DND-41 (cell line): ENCODE results near the gene ZBTB48.
A peak's percentile ranks its signal among the peaks of the same experiment; 100 is the strongest.

Experiments
- ATAC-seq: fragments of 200-7000 bp; cut with Tn5 transposase; 3 replicates; pipeline ENCODE4 v1.9.1; 2021; ENCODE audit warnings: low read depth; ENCODE audit not compliant: insufficient read depth
- DNase-seq: peaks from one replicate; pipeline ENCODE4 v3.0.0-alpha.2; 2020
- H2AFZ ChIP-seq: 2 replicates; pipeline ENCODE4 v1.6.0; 2012; ENCODE audit warnings: low read depth, low read length
- H3K27ac ChIP-seq: 2 replicates; pipeline ENCODE4 v1.5.1; 2012; ENCODE audit warnings: low read length, inconsistent platforms
- H3K27me3 ChIP-seq: fragments of 200-600 bp; sonication (generic); 2 replicates; pipeline ENCODE4 v1.6.0; 2012; ENCODE audit warnings: low read length, mild to moderate bottlenecking, inconsistent platforms; ENCODE audit not compliant: insufficient read depth, poor library complexity
- H3K36me3 ChIP-seq: 2 replicates; pipeline ENCODE4 v1.5.1; 2012; ENCODE audit warnings: low read length, inconsistent platforms; ENCODE audit not compliant: insufficient read depth
- H3K4me1 ChIP-seq: 2 replicates; pipeline ENCODE4 v1.5.1; 2012; ENCODE audit warnings: mild to moderate bottlenecking, low read length; ENCODE audit not compliant: insufficient read depth
- H3K4me2 ChIP-seq: 2 replicates; pipeline ENCODE4 v1.6.0; 2012; ENCODE audit warnings: mild to moderate bottlenecking, moderate library complexity, low read length, inconsistent platforms; ENCODE audit not compliant: insufficient read depth
- H3K4me3 ChIP-seq, 2 experiments: fragments of 200-600 bp in 1 of 2; shearing (Covaris generic) in 1 of 2; 2 replicates each; pipeline ENCODE4 v1.5.1; 2012 to 2016; ENCODE audit warnings: inconsistent platforms in 2 of 2, low read length in 2 of 2, mild to moderate bottlenecking in 2 of 2, low read depth in 1 of 2, moderate library complexity in 1 of 2
- H3K79me2 ChIP-seq: 2 replicates; pipeline ENCODE4 v1.6.0; 2012; ENCODE audit warnings: low read length, inconsistent platforms; ENCODE audit not compliant: insufficient read depth
- H3K9ac ChIP-seq: 2 replicates; pipeline ENCODE4 v1.6.0; 2012; ENCODE audit warnings: low read depth, mild to moderate bottlenecking, inconsistent platforms, low read length, moderate library complexity
- H3K9me3 ChIP-seq: 2 replicates; pipeline ENCODE4 v1.5.1; 2012; ENCODE audit warnings: low read length, moderate library complexity, mild to moderate bottlenecking, inconsistent platforms; ENCODE audit not compliant: insufficient read depth, severe bottlenecking
- H4K20me1 ChIP-seq: 2 replicates; pipeline ENCODE4 v1.6.0; 2012; ENCODE audit warnings: low read length; ENCODE audit not compliant: insufficient read depth
- EZH2 ChIP-seq: IDR thresholded peaks from 3 replicates; pipeline ENCODE4 v1.6.1; 2012; ENCODE audit warnings: borderline replicate concordance, low read depth, mild to moderate bottlenecking, moderate library complexity, low read length, inconsistent platforms; ENCODE audit not compliant: severe bottlenecking
- TF ChIP-seq, protein P1 (sequence below): IDR thresholded peaks from 2 replicates; pipeline ENCODE4 v1.5.1; 2012; ENCODE audit warnings: borderline replicate concordance, low read length, moderate library complexity, mild to moderate bottlenecking; ENCODE audit not compliant: poor library complexity, severe bottlenecking; ENCODE audit errors: extremely low read depth

The ZBTB48 gene

DNA sequence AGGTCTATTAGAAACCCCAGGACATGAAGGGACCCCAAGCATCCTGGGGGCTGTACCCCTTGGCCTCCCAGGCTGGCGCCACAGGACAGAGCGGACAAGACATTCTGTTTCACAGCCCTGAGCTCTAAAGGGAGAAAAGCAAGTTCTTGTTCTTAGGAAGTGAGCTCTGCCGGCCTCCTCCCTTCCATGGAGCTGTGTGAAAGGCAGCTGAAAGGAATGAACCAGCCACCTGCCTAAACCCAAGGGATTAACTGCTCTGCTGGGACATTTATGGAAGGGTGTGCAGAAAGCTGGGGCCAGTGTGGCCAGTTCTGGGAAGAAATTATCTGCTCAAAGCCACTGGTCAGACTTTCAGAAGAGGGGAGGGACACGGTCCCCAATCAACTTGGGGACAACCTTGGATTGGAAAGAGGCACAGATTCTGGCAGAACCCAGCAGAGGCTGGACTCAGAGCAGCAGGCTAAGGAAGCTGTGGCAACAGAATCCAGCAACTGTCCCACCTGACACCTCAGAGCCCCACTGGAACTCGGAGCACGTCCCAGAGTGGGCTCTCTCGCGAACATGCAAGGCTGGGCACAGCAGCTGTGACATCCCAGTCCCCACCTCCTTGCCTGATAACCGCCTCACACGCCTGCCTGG lies 20.7 kb downstream of the ZBTB48 start:
- DNase-seq (no peak), ATAC-seq (peak; percentile 44)
- peak overlapping the region; percentile 68 for H3K9ac ChIP-seq
- peaks cover 62% of the 10 kb centered on the region for H3K4me1 ChIP-seq
- peak overlapping the region; percentile 52 to 84; a peak in 3 of 4 replicates for H3K4me3 ChIP-seq
- peaks cover 59% of the 10 kb centered on the region for H3K79me2 ChIP-seq
- no peak for TF ChIP-seq EZH2
- TF ChIP-seq, protein P1, sequence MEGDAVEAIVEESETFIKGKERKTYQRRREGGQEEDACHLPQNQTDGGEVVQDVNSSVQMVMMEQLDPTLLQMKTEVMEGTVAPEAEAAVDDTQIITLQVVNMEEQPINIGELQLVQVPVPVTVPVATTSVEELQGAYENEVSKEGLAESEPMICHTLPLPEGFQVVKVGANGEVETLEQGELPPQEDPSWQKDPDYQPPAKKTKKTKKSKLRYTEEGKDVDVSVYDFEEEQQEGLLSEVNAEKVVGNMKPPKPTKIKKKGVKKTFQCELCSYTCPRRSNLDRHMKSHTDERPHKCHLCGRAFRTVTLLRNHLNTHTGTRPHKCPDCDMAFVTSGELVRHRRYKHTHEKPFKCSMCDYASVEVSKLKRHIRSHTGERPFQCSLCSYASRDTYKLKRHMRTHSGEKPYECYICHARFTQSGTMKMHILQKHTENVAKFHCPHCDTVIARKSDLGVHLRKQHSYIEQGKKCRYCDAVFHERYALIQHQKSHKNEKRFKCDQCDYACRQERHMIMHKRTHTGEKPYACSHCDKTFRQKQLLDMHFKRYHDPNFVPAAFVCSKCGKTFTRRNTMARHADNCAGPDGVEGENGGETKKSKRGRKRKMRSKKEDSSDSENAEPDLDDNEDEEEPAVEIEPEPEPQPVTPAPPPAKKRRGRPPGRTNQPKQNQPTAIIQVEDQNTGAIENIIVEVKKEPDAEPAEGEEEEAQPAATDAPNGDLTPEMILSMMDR, result no peak
- no peaks in the 10 kb centered on the region for H3K27me3 ChIP-seq
- H3K36me3 ChIP-seq, result peaks cover 40% of the 10 kb centered on the region
- H3K4me2 ChIP-seq, result peak overlapping the region; percentile 89
- peak overlapping the region; percentile 76 for H2AFZ ChIP-seq
- H4K20me1 ChIP-seq, result peaks cover 53% of the 10 kb centered on the region
- H3K27ac ChIP-seq, result peak overlapping the region; percentile 85
- no peaks in the 10 kb centered on the region for H3K9me3 ChIP-seq

DNA sequence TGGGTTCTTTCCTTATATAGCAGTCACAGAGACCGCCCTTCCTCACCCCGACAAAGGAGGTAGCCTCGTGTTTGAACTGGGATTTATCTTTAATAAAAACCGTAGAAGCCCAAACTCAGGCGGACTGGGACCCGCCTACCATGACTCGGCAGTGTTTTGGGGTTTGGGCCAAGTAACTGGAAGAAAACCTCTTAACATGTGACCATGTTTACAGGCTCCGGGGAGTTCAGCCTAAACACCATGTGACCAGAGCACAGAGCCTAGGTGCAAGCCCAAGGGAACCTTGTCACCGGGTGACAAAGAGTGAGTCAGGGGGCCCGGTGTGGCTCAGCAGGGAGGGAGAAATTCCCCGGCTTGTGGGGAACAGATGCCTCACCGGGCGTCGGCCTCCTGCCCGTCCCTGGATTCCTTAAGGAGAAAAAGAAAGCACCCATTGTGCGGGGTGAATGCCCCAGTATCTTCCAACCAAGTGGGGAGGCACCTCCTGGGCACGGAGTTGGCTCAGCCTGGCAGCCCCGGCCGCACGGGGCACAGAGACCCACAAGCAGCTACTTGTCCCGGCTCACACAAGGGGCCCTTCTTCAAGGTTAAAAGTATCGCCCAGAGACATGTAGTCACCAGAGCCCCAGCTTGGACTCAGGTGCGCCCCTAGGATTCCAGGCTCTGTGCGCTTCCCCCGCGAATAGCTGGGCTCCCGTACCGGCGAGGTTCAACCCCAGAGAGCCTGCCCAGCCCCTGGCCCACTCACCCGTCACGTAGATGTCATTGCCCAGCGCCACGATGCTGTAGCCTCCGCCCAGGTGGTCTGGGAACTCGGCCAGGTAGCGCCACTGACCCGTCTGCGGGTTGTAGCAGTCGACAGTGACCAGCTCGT lies 21.5 kb downstream of the ZBTB48 start:
- H3K9me3 ChIP-seq, result no peaks in the 10 kb centered on the region
- peak; percentile 47 for ATAC-seq
- peak overlapping the region; percentile 89 for H3K4me2 ChIP-seq
- peaks cover 33% of the 10 kb centered on the region for H3K36me3 ChIP-seq
- peak overlapping the region; percentile 52 to 84 for H3K4me3 ChIP-seq
- H3K4me1 ChIP-seq, result peaks cover 62% of the 10 kb centered on the region
- peaks cover 52% of the 10 kb centered on the region for H3K79me2 ChIP-seq
- TF ChIP-seq, protein P1, result peak; percentile 17
- TF ChIP-seq EZH2, result no peak
- H3K27ac ChIP-seq, result peak overlapping the region; percentile 85
- peak overlapping the region; percentile 68 for H3K9ac ChIP-seq
- H2AFZ ChIP-seq, result peak overlapping the region; percentile 76
- H4K20me1 ChIP-seq, result peaks cover 46% of the 10 kb centered on the region
- H3K27me3 ChIP-seq, result no peaks in the 10 kb centered on the region
- DNase-seq, result peak; percentile 62

DNA sequence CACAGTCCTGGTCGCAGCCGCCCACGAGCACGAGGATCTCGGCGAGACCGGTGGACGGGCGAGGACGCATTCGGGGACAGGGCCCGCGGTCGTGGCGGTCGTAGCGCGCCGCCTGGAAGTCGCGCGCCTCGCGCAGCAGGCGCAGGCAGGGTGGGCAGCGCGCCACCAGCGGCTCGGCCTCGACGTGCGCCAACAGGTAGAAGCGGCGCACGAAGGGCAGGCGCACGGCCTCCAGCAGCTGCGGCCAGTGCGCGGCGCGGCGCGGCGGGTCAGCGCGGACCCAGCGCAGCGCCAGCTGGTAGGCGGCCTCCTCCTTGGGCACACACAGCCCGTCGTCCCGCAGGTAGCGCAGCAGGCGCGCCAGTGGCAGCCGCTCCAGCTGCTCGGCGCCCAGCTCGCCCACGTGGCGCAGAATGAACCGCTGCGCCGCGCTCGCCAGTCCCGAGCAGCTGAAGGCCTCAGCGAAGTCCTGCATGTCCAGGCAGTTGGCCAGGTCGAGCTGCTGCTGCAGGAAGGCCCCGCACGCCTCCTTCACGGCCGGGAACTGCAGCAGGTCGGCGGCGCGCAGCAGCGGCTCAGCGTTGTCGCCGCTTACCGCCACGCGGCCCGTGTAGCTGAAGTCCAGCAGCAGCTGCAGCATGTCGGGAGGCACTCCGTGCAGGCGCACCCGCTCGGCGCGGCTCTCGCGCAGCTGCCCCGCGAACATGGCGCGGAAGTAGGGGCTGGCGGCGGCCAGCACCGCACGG lies 22.3 kb downstream of the ZBTB48 start:
- no peaks in the 10 kb centered on the region for H3K9me3 ChIP-seq
- H3K27ac ChIP-seq, result peak overlapping the region; percentile 85
- H4K20me1 ChIP-seq, result peaks cover 38% of the 10 kb centered on the region
- peaks cover 44% of the 10 kb centered on the region for H3K79me2 ChIP-seq
- peaks cover 58% of the 10 kb centered on the region for H3K4me1 ChIP-seq
- no peaks in the 10 kb centered on the region for H3K27me3 ChIP-seq
- peak overlapping the region; percentile 68 for H3K9ac ChIP-seq
- H3K4me2 ChIP-seq, result peak overlapping the region; percentile 89
- DNase-seq, result peak; percentile 68
- ATAC-seq, result peak; percentile 66
- TF ChIP-seq, protein P1, result no peak
- TF ChIP-seq EZH2, result no peak
- peaks cover 25% of the 10 kb centered on the region for H3K36me3 ChIP-seq
- H3K4me3 ChIP-seq, result peak overlapping the region; percentile 52 to 84
- H2AFZ ChIP-seq, result peak overlapping the region; percentile 76
